Activated T-helper 17 cell treated with anti-CD3 and anti-CD28 coated beads, Interleukin-2, amount 50 U/mL, for 72 hours (primary cell): ENCODE data around the gene ZNF99. TPM values are rescaled to one million over a fixed set of nuclear protein-coding genes. Genes with fewer than 3 reads are reported as not detected.
"Not testable (repeated sequence)": the region's sequence is repeated elsewhere in the genome, so short reads cannot be mapped to it uniquely, and the experiment has no call there.

Experiments used
- ATAC-seq: fragments of 150-1000 bp; cut with Tn5 transposase; replicated peaks from 2 replicates; pipeline ENCODE4 v1.10.0; 2021; ENCODE audit warnings: mild to moderate bottlenecking, moderate library complexity
- H3K27ac Mint-ChIP-seq: one replicate; pipeline ENCODE4 v1.8.0; 2022; ENCODE audit warnings: mixed read lengths
- H3K27me3 Mint-ChIP-seq: one replicate; pipeline ENCODE4 v1.8.0; 2022; ENCODE audit warnings: mixed read lengths
- H3K36me3 Mint-ChIP-seq: one replicate; pipeline ENCODE4 v1.8.0; 2022; ENCODE audit warnings: low read depth, mild to moderate bottlenecking, mixed read lengths
- H3K4me1 Mint-ChIP-seq: one replicate; pipeline ENCODE4 v1.8.0; 2022; ENCODE audit warnings: mixed read lengths
- H3K4me3 Mint-ChIP-seq: one replicate; pipeline ENCODE4 v1.8.0; 2022; ENCODE audit warnings: mild to moderate bottlenecking, mixed read lengths
- H3K9me3 Mint-ChIP-seq: one replicate; pipeline ENCODE4 v1.8.0; 2022; ENCODE audit warnings: mixed read lengths
- total RNA-seq, 2 donors: library from RNA; stranded (reverse); gene quantifications; one replicate each; pipeline ENCODE4 v1.2.3, GENCODE V29; 2022

ZNF99 gene
- under 1 TPM in 1 of 2 donors, not detected in 1; 0.05 TPM for total RNA-seq

GRCh38 chr19:22783651-22784410 is at the start of gene ZNF99:
Gene ZNF99, minus strand, starts transcription at chr19:22784151. Its CDS starts 135 bp downstream, at chr19:22784016.
- Mint-ChIP-seq H3K4me3 (no peak within 1 kb of the TSS), H3K4me1 (no peaks in the 10 kb centered on the region), H3K36me3 (no peaks in the 10 kb centered on the region), H3K27me3 (peaks cover 4% of the 10 kb centered on the region), H3K27ac (no peak within 1 kb of the TSS), H3K9me3 (peaks cover 3% of the 10 kb centered on the region)
- peak; percentile 43 for ATAC-seq

- Mint-ChIP-seq H3K27me3 (no peaks in the 10 kb centered on the region), H3K27ac (no peak within 1 kb of the TSS), H3K4me1 (no peaks in the 10 kb centered on the region), H3K9me3 (peaks cover 8% of the 10 kb centered on the region), H3K36me3 (no peaks in the 10 kb centered on the region), H3K4me3 (peak within 1 kb of the TSS; percentile 32)
- peak; percentile 31 for ATAC-seq
Observed at GRCh38 chr19:22832031-22832762, 48.2 kb upstream of the ZNF99 start, which contains the start of gene ZNF723. Gene ZNF723, plus strand, starts transcription at chr19:22832291. Its CDS starts 89 bp downstream, at chr19:22832380.

GRCh38 chr19:22831211-22831610 is 47.3 kb upstream of the ZNF99 start:
- Mint-ChIP-seq H3K4me1 (no peaks in the 10 kb centered on the region), H3K9me3 (peaks cover 7% of the 10 kb centered on the region), H3K27ac (no peak overlapping the region), H3K36me3 (no peaks in the 10 kb centered on the region), H3K27me3 (no peaks in the 10 kb centered on the region), H3K4me3 (no peak overlapping the region)
- no peak for ATAC-seq

- Mint-ChIP-seq H3K4me3 (no peak overlapping the region), H3K27ac (no peak overlapping the region), H3K4me1 (no peaks in the 10 kb centered on the region), H3K27me3 (no peaks in the 10 kb centered on the region), H3K36me3 (no peaks in the 10 kb centered on the region), H3K9me3 (peaks cover 19% of the 10 kb centered on the region)
- ATAC-seq, result no peak
Observed at GRCh38 chr19:22814124-22814523, 30.2 kb upstream of the ZNF99 start.

- no peak for ATAC-seq
- no peaks in the 10 kb centered on the region for H3K27me3 Mint-ChIP-seq
- no peaks in the 10 kb centered on the region for H3K36me3 Mint-ChIP-seq
- H3K27ac Mint-ChIP-seq, result no peak overlapping the region
- no peak overlapping the region for H3K4me3 Mint-ChIP-seq
- H3K9me3 Mint-ChIP-seq, result peaks cover 14% of the 10 kb centered on the region
- H3K4me1 Mint-ChIP-seq, result no peaks in the 10 kb centered on the region
Observed at GRCh38 chr19:22807061-22807835, 23.3 kb upstream of the ZNF99 start.

- no peaks in the 10 kb centered on the region for H3K4me1 Mint-ChIP-seq
- no peak overlapping the region for H3K27ac Mint-ChIP-seq
- no peak for ATAC-seq
- no peaks in the 10 kb centered on the region for H3K27me3 Mint-ChIP-seq
- H3K4me3 Mint-ChIP-seq, result no peak overlapping the region
- H3K9me3 Mint-ChIP-seq, result peaks cover 14% of the 10 kb centered on the region
- H3K36me3 Mint-ChIP-seq, result no peaks in the 10 kb centered on the region
Observed at GRCh38 chr19:22806418-22806817, 22.5 kb upstream of the ZNF99 start.

- peaks cover 29% of the 10 kb centered on the region for H3K9me3 Mint-ChIP-seq
- no peaks in the 10 kb centered on the region for H3K36me3 Mint-ChIP-seq
Observed at GRCh38 chr19:22797040-22797439, 13.1 kb upstream of the ZNF99 start.

GRCh38 chr19:22792863-22793262 is 8.9 kb upstream of the ZNF99 start:
- not testable (repeated sequence) for ATAC-seq, H3K4me1 Mint-ChIP-seq, H3K4me3 Mint-ChIP-seq, H3K27ac Mint-ChIP-seq, H3K27me3 Mint-ChIP-seq, H3K36me3 Mint-ChIP-seq
- H3K9me3 Mint-ChIP-seq, result peaks cover 20% of the 10 kb centered on the region

More at GRCh38 chr19:22797040-22797439, 13.1 kb upstream of the ZNF99 start:
- H3K27ac Mint-ChIP-seq, result no peak overlapping the region
- ATAC-seq, result no peak
- no peak overlapping the region for H3K4me3 Mint-ChIP-seq
- no peaks in the 10 kb centered on the region for H3K4me1 Mint-ChIP-seq
- no peaks in the 10 kb centered on the region for H3K27me3 Mint-ChIP-seq

- Mint-ChIP-seq H3K9me3 (peaks cover 49% of the 10 kb centered on the region), H3K36me3 (no peaks in the 10 kb centered on the region), H3K4me3 (no peak overlapping the region), H3K27me3 (no peaks in the 10 kb centered on the region), H3K27ac (no peak overlapping the region), H3K4me1 (no peaks in the 10 kb centered on the region)
- ATAC-seq, result no peak
Observed at GRCh38 chr19:22735911-22736645, 47.9 kb downstream of the ZNF99 start.

GRCh38 chr19:22733691-22734090 is 50.3 kb downstream of the ZNF99 start:
- Mint-ChIP-seq H3K4me3 (no peak overlapping the region), H3K27me3 (no peaks in the 10 kb centered on the region), H3K36me3 (no peaks in the 10 kb centered on the region), H3K9me3 (peaks cover 34% of the 10 kb centered on the region), H3K4me1 (no peaks in the 10 kb centered on the region), H3K27ac (no peak overlapping the region)
- no peak for ATAC-seq

GRCh38 chr19:22728214-22728613 is 55.7 kb downstream of the ZNF99 start:
- H3K36me3 Mint-ChIP-seq, ATAC-seq, H3K4me1 Mint-ChIP-seq, H3K4me3 Mint-ChIP-seq, H3K27me3 Mint-ChIP-seq, H3K27ac Mint-ChIP-seq: not testable (repeated sequence)
- peaks cover 18% of the 10 kb centered on the region for H3K9me3 Mint-ChIP-seq

GRCh38 chr19:22721533-22721932 is 62.4 kb downstream of the ZNF99 start:
- H3K4me3 Mint-ChIP-seq, H3K4me1 Mint-ChIP-seq, ATAC-seq, H3K27ac Mint-ChIP-seq, H3K27me3 Mint-ChIP-seq, H3K36me3 Mint-ChIP-seq, H3K9me3 Mint-ChIP-seq: not testable (repeated sequence)

- H3K4me3 Mint-ChIP-seq, result no peak overlapping the region
- no peak for ATAC-seq
- H3K36me3 Mint-ChIP-seq, result no peaks in the 10 kb centered on the region
- H3K4me1 Mint-ChIP-seq, result no peaks in the 10 kb centered on the region
- no peaks in the 10 kb centered on the region for H3K27me3 Mint-ChIP-seq
- no peak overlapping the region for H3K27ac Mint-ChIP-seq
- peaks cover 7% of the 10 kb centered on the region for H3K9me3 Mint-ChIP-seq
Observed at GRCh38 chr19:22708983-22709382, 75.0 kb downstream of the ZNF99 start.

- not testable (repeated sequence) for H3K4me3 Mint-ChIP-seq, H3K27ac Mint-ChIP-seq, ATAC-seq, H3K4me1 Mint-ChIP-seq, H3K36me3 Mint-ChIP-seq, H3K27me3 Mint-ChIP-seq, H3K9me3 Mint-ChIP-seq
Observed at GRCh38 chr19:22703096-22703495, 80.9 kb downstream of the ZNF99 start.
